ENCODE measurements around the gene SEC14L3.

- TF ChIP-seq CTCF (IDR thresholded peaks at IDR 0.05) (no peak), POLR2A (IDR thresholded peaks at IDR 0.05) (no peak)
These were observed 34.7 kb upstream of the SEC14L3 start for GRCh38 chr22:30506507-30506968.
